H9 (cell line): Measurements from ENCODE around the gene HSPA9. TPM values are rescaled to one million over a fixed set of nuclear protein-coding genes. Genes with fewer than 3 reads are reported as not detected.

Experiments used
- DNase-seq: peaks from one replicate; pipeline ENCODE4 v3.0.0-alpha.2; 2017
- H2AFZ ChIP-seq: one replicate; pipeline ENCODE4 v1.6.1; 2013; ENCODE audit warnings: mild to moderate bottlenecking, low read length, control low read depth, moderate library complexity
- H2AK5ac ChIP-seq: 2 replicates; pipeline ENCODE4 v1.6.1; 2013; ENCODE audit warnings: low read length, control low read depth, mixed read lengths; ENCODE audit not compliant: insufficient read length
- H2BK120ac ChIP-seq: one replicate; pipeline ENCODE4 v1.6.1; 2013; ENCODE audit warnings: low read depth, mild to moderate bottlenecking, low read length, control low read depth, inconsistent platforms; ENCODE audit not compliant: poor library complexity, severe bottlenecking
- H2BK12ac ChIP-seq: 2 replicates; pipeline ENCODE4 v1.6.1; 2013; ENCODE audit warnings: low read length, control low read depth, mixed read lengths, low read depth; ENCODE audit not compliant: insufficient read length
- H2BK15ac ChIP-seq: 2 replicates; pipeline ENCODE4 v1.6.1; 2013; ENCODE audit warnings: low read depth, low read length, control low read depth
- H2BK20ac ChIP-seq: one replicate; pipeline ENCODE4 v1.6.1; 2013; ENCODE audit warnings: low read depth, mild to moderate bottlenecking, low read length, control low read depth, inconsistent platforms; ENCODE audit not compliant: poor library complexity, severe bottlenecking
- H2BK5ac ChIP-seq: 2 replicates; pipeline ENCODE4 v1.6.1; 2013; ENCODE audit warnings: low read length, control low read depth, mixed read lengths; ENCODE audit not compliant: insufficient read length
- H3K14ac ChIP-seq: 2 replicates; pipeline ENCODE4 v1.6.1; 2013; ENCODE audit warnings: low read length, control low read depth; ENCODE audit not compliant: insufficient read depth
- H3K18ac ChIP-seq: 2 replicates; pipeline ENCODE4 v1.6.1; 2013; ENCODE audit warnings: low read depth, mild to moderate bottlenecking, mixed read lengths, low read length, control low read depth; ENCODE audit not compliant: insufficient read length
- H3K23ac ChIP-seq: 2 replicates; pipeline ENCODE4 v1.6.1; 2013; ENCODE audit warnings: low read length, control low read depth, mixed read lengths, low read depth; ENCODE audit not compliant: insufficient read length
- H3K23me2 ChIP-seq: 2 replicates; pipeline ENCODE4 v1.6.1; 2013; ENCODE audit warnings: low read depth, mild to moderate bottlenecking, mixed read lengths, low read length, control low read depth; ENCODE audit not compliant: insufficient read length, poor library complexity, severe bottlenecking
- H3K27ac ChIP-seq: 2 replicates; pipeline ENCODE4 v1.5.1; 2013; ENCODE audit warnings: low read length, control low read depth, mixed read lengths, low read depth; ENCODE audit not compliant: insufficient read length
- H3K27me3 ChIP-seq: 2 replicates; pipeline ENCODE4 v1.6.1; 2013; ENCODE audit warnings: low read length, control low read depth, inconsistent platforms; ENCODE audit not compliant: insufficient read depth
- H3K4ac ChIP-seq: 2 replicates; pipeline ENCODE4 v1.6.1; 2013; ENCODE audit warnings: low read depth, mild to moderate bottlenecking, control low read depth, inconsistent platforms, low read length, moderate library complexity
- H3K4me1 ChIP-seq: 2 replicates; pipeline ENCODE4 v1.6.1; 2013; ENCODE audit warnings: low read length, control low read depth, inconsistent platforms; ENCODE audit not compliant: insufficient read depth
- H3K4me2 ChIP-seq: 2 replicates; pipeline ENCODE4 v1.6.1; 2013; ENCODE audit warnings: low read length, control low read depth, mixed read lengths; ENCODE audit not compliant: insufficient read length, insufficient read depth
- H3K56ac ChIP-seq: 2 replicates; pipeline ENCODE4 v1.6.1; 2013; ENCODE audit warnings: low read depth, mild to moderate bottlenecking, mixed read lengths, low read length, control low read depth; ENCODE audit not compliant: insufficient read length
- H3K79me1 ChIP-seq: 2 replicates; pipeline ENCODE4 v1.6.1; 2013; ENCODE audit warnings: low read depth, mild to moderate bottlenecking, moderate library complexity, low read length, control low read depth, inconsistent platforms; ENCODE audit not compliant: insufficient read depth, poor library complexity, severe bottlenecking
- H3K79me2 ChIP-seq: 2 replicates; pipeline ENCODE4 v1.6.1; 2013; ENCODE audit warnings: low read length, control low read depth, inconsistent platforms; ENCODE audit not compliant: insufficient read depth
- H3K9ac ChIP-seq: 2 replicates; pipeline ENCODE4 v1.6.1; 2013; ENCODE audit warnings: low read length, control low read depth, mixed read lengths; ENCODE audit not compliant: insufficient read length; ENCODE audit errors: extremely low read depth
- H3K9me3 ChIP-seq: one replicate; pipeline ENCODE4 v1.6.1; 2013; ENCODE audit warnings: low read depth, low read length, inconsistent platforms; ENCODE audit not compliant: control insufficient read depth
- H3T11ph ChIP-seq: one replicate; pipeline ENCODE4 v1.6.1; 2013; ENCODE audit warnings: mild to moderate bottlenecking, low read length, control low read depth, inconsistent platforms
- H4K20me1 ChIP-seq: one replicate; pipeline ENCODE4 v1.6.1; 2013; ENCODE audit not compliant: control insufficient read depth, insufficient read length, insufficient read depth
- H4K5ac ChIP-seq: 2 replicates; pipeline ENCODE4 v1.6.1; 2013; ENCODE audit warnings: low read depth, mild to moderate bottlenecking, mixed read lengths, low read length, control low read depth; ENCODE audit not compliant: insufficient read length
- H4K8ac ChIP-seq: replicated peaks from 2 replicates; pipeline ENCODE4 v1.6.1; 2013; ENCODE audit warnings: low read length, control low read depth, mixed read lengths, low read depth; ENCODE audit not compliant: insufficient read length
- H4K91ac ChIP-seq: 2 replicates; pipeline ENCODE4 v1.6.1; 2013; ENCODE audit warnings: low read depth, mild to moderate bottlenecking, moderate library complexity, mixed read lengths, low read length, control low read depth; ENCODE audit not compliant: insufficient read length
- H3K27ac Mint-ChIP-seq, 3 experiments: 2 replicates in 2 of 3; 3 replicates in 1 of 3; pipeline ENCODE4 v1.8.0; 2020 to 2021; ENCODE audit warnings: mixed read lengths in 3 of 3, mild to moderate bottlenecking in 1 of 3, moderate library complexity in 1 of 3
- H3K27me3 Mint-ChIP-seq: 2 replicates; pipeline ENCODE4 v1.8.0; 2021; ENCODE audit warnings: low read depth, mild to moderate bottlenecking, moderate library complexity, mixed read lengths
- H3K36me3 Mint-ChIP-seq, 3 experiments: 2 replicates in 2 of 3; 3 replicates in 1 of 3; pipeline ENCODE4 v1.8.0; 2020 to 2021; ENCODE audit warnings: low read depth in 3 of 3, mixed read lengths in 3 of 3; ENCODE audit not compliant: insufficient read depth in 1 of 3
- H3K4me1 Mint-ChIP-seq, 2 experiments: 2 replicates each; pipeline ENCODE4 v1.8.0; 2020; ENCODE audit warnings: mixed read lengths in 2 of 2
- H3K4me3 Mint-ChIP-seq, 2 experiments: 2 replicates in 1 of 2; 3 replicates in 1 of 2; pipeline ENCODE4 v1.8.0; 2020 to 2021; ENCODE audit warnings: mild to moderate bottlenecking in 2 of 2, mixed read lengths in 2 of 2, moderate library complexity in 1 of 2
- H3K9me3 Mint-ChIP-seq, 2 experiments: 2 replicates in 1 of 2; 3 replicates in 1 of 2; pipeline ENCODE4 v1.8.0; 2020; ENCODE audit warnings: mild to moderate bottlenecking in 2 of 2, mixed read lengths in 2 of 2, moderate library complexity in 1 of 2
- WGBS: extraction: QIAGEN DNeasy Blood & Tissue Kit; methylation state at CpG from one replicate; pipeline ENCODE4 v1.1.7; 2013; ENCODE audit warnings: missing lambda C conversion rate, low lambda C conversion rate, mixed read lengths; ENCODE audit not compliant: insufficient read length; ENCODE audit errors: extremely low coverage; 5-methylcytosine and 5-hydroxymethylcytosine counted together
- total RNA-seq: library from RNA; stranded (reverse); gene quantifications from 2 replicates; pipeline ENCODE4 v1.2.1, GENCODE V29; 2021
- TF ChIP-seq, protein P1 (sequence below): fragments of 200-600 bp; sonication (generic); conservative IDR thresholded peaks from 3 replicates; pipeline ENCODE4 v1.8.0; 2021; ENCODE audit warnings: antibody characterized with exemption, mild to moderate bottlenecking

The HSPA9 gene
- total RNA-seq, 1 experiment from 2014 or later = 397 TPM

DNA sequence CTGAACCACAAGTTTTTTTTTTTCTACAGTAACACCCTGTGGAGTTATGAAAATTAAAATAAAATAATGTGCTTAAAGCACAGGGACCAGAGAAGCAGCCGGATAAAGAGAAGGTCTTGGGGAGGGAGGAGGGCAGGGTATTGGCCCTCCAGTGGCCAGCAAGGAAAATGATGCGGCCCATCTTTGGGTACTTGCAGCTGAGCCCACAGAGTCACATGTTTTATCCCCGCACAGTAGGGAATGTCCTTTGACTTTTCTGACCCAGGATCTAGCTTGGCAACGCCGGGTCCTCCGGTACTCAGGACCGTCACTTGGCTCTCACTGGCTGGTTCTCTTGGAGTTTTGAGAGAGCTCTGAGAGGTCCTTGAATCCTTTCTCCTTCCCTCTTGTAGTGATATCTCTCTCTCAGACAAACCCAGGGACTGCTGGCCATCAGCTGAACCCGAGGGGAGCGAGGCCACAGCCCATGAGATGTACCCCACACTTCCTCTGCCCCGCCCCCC lies 35.3 kb upstream of the HSPA9 start:
- WGBS = no CpG with 5 or more reads among the region's 10 CpGs
- Histone ChIP-seq H3T11ph (no peak overlapping the region), H3K27ac (no peak overlapping the region)

More for the DNA sequence above, 35.3 kb upstream of the HSPA9 start:
- Histone ChIP-seq H3K79me1 (no peaks in the 10 kb centered on the region), H4K5ac (no peak overlapping the region), H2BK5ac (no peak overlapping the region), H3K14ac (peak overlapping the region; percentile 7; the same call in 1 of the 2 replicates), H3K79me2 (no peaks in the 10 kb centered on the region), H3K27me3 (no peaks in the 10 kb centered on the region), H2BK20ac (no peak overlapping the region), H4K20me1 (no peaks in the 10 kb centered on the region), H3K9ac (no peak overlapping the region), H3K23ac (no peak overlapping the region), H3K9me3 (no peaks in the 10 kb centered on the region), H3K4ac (no peak overlapping the region), H2BK120ac (no peak overlapping the region), H3K4me2 (peak overlapping the region; percentile 83), H3K56ac (no peak overlapping the region), H4K91ac (no peak overlapping the region), H3K4me1 (peaks cover 2% of the 10 kb centered on the region; the same call in 1 of the 2 replicates), H3K23me2 (peaks cover 12% of the 10 kb centered on the region), H2AFZ (no peak overlapping the region), H2AK5ac (no peak overlapping the region), H4K8ac (no peak overlapping the region), H3K18ac (no peak overlapping the region), H2BK15ac (no peak overlapping the region), H2BK12ac (no peak overlapping the region)
- Mint-ChIP-seq H3K4me3 (peak overlapping the region; percentile 58 to 59), H3K4me1 (peaks cover 22 to 23% of the 10 kb centered on the region in 2 experiments), H3K9me3 (no peaks in the 10 kb centered on the region), H3K27ac (peak overlapping the region; percentile 60 to 94 (median 68); a peak in 4 of 7 replicates), H3K36me3 (no peaks in the 10 kb centered on the region), H3K27me3 (0 out of 2 replicates have a peak, but pooled peaks cover 1% of the 10 kb centered on the region)
- DNase-seq = peak; percentile 62
- TF ChIP-seq, protein P1, sequence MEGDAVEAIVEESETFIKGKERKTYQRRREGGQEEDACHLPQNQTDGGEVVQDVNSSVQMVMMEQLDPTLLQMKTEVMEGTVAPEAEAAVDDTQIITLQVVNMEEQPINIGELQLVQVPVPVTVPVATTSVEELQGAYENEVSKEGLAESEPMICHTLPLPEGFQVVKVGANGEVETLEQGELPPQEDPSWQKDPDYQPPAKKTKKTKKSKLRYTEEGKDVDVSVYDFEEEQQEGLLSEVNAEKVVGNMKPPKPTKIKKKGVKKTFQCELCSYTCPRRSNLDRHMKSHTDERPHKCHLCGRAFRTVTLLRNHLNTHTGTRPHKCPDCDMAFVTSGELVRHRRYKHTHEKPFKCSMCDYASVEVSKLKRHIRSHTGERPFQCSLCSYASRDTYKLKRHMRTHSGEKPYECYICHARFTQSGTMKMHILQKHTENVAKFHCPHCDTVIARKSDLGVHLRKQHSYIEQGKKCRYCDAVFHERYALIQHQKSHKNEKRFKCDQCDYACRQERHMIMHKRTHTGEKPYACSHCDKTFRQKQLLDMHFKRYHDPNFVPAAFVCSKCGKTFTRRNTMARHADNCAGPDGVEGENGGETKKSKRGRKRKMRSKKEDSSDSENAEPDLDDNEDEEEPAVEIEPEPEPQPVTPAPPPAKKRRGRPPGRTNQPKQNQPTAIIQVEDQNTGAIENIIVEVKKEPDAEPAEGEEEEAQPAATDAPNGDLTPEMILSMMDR = peak; percentile 61
